GM06990 (cell line): Measurements from ENCODE around the gene RER1.

Source experiments
- DNase-seq: peaks from one replicate; pipeline ENCODE4 v3.0.0-alpha.2; 2011; ENCODE audit not compliant: insufficient read length; ENCODE audit errors: extremely low read depth
- H3K27me3 ChIP-seq: replicated peaks from 2 replicates; pipeline ENCODE4 v1.6.0; 2011; ENCODE audit warnings: low read length; ENCODE audit not compliant: control insufficient read depth, insufficient read depth
- H3K36me3 ChIP-seq: 2 replicates; pipeline ENCODE4 v1.5.1; 2011; ENCODE audit warnings: low read length; ENCODE audit not compliant: control insufficient read depth, insufficient read depth
- H3K4me3 ChIP-seq: replicated peaks from 2 replicates; pipeline ENCODE4 v1.5.1; 2011; ENCODE audit warnings: low read depth, mild to moderate bottlenecking, control low read depth, low read length
- CTCF ChIP-seq: IDR thresholded peaks from 2 replicates; pipeline ENCODE4 v1.5.1; 2011; ENCODE audit warnings: low read length, control low read depth, mild to moderate bottlenecking, inconsistent platforms; ENCODE audit not compliant: insufficient read depth, poor library complexity, severe bottlenecking

The RER1 gene

DNA sequence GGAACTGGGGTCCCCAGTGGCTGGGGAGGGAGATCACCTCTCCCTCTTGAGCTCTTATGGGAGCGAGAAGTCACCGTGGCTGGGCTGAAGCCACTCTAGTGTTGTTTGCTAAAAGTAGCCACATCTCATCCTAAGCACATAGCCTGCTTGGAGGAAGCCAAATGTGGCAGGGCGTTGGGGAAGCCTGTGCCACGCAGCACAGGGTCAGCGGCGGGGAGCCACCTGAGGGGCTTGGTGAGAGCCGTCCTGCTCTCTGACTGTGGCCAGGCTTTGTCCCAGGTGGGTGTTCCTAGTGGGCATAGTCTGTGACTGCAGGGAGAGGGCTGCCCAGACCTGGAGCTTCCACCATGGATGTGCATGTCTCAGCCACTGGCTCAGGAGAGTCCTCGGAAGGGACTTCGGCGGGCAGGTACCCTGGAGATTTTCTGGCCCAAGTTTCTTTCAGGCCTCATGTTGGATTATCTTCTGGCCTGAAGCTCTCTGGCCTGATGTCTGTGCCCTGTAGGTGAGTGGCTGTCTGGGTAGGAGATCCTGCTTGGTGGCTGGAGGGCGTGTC is 39.2 kb upstream of the RER1 start:
- no peak overlapping the region for H3K4me3 ChIP-seq
- H3K36me3 ChIP-seq = no peaks in the 10 kb centered on the region
- no peak for TF ChIP-seq CTCF
- no peak for DNase-seq
- H3K27me3 ChIP-seq = no peaks in the 10 kb centered on the region

- H3K4me3 ChIP-seq = no peak overlapping the region
- H3K36me3 ChIP-seq = no peaks in the 10 kb centered on the region
- no peak for TF ChIP-seq CTCF
- no peaks in the 10 kb centered on the region for H3K27me3 ChIP-seq
- no peak for DNase-seq
Observed at GRCh38 chr1:2352897-2353550, 38.6 kb upstream of the RER1 start.

- H3K4me3 ChIP-seq = no peak overlapping the region
- no peaks in the 10 kb centered on the region for H3K27me3 ChIP-seq
- TF ChIP-seq CTCF = no peak
- H3K36me3 ChIP-seq = no peaks in the 10 kb centered on the region
- DNase-seq = no peak
Observed at GRCh38 chr1:2353551-2354438, 37.8 kb upstream of the RER1 start.

DNA sequence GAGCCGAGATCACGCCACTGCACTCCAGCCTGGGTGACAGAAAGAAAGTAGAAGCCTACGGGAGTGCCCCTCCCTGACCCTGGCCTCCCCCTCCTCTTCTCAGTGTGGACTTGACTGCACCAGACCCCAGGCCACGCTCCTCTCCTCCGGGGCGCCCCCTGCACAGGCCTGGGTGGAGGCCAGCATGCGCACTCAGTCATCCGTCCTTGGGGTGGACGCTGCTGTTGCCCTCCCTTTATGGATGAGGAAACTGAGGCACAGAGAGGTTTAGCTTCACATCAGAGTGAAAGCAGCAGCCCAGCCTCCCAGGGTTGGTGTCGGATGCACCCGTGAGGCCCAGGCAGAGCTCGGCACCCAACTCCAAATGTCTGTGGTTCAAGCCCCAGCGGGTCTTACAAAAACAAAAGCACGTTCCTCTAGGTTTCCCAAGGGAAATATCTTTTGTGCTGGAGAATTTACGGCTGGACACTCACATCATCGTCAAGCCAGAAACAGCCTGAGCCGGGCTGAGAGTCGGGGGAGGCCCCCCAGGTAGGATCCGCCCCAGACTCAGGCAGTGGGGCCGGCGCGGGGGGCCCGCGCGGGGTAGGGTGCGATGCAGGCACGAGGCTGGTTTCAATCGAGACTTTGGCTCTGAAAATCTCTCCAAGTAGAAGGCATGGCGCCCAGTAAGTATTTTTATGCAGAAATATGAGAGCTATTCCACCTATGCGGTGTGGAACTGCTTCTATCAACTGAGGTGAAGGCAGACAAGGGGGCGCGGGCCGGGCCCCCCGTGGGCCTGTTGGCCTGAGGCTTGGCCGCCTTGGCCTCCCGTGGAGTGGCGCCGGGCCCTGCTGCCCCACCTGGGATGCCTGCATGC is 36.9 kb upstream of the RER1 start:
- H3K27me3 ChIP-seq = no peaks in the 10 kb centered on the region
- no peaks in the 10 kb centered on the region for H3K36me3 ChIP-seq
- no peak overlapping the region for H3K4me3 ChIP-seq
- no peak for DNase-seq
- no peak for TF ChIP-seq CTCF

- Histone ChIP-seq H3K36me3 (no peaks in the 10 kb centered on the region), H3K4me3 (no peak overlapping the region), H3K27me3 (no peaks in the 10 kb centered on the region)
- DNase-seq = no peak
- no peak for TF ChIP-seq CTCF
Observed at GRCh38 chr1:2355373-2356261, 36.0 kb upstream of the RER1 start.
